Measurements from ENCODE around the gene TRAPPC5.

TRAPPC5 gene

GRCh38 chr19:7668842-7669241 lies 11.8 kb upstream of the TRAPPC5 start, which contains the start of gene RETN:
TSS of gene RETN (plus strand) at chr19:7669049. CDS start at chr19:7669327, 278 bp downstream.
- H3K4me1 ChIP-seq: no peaks in the 10 kb centered on the region
- no peaks in the 10 kb centered on the region for H3K9me3 ChIP-seq (ENCODE audit: control insufficient read depth, low read length)
- H2AFZ ChIP-seq: no peak within 1 kb of the TSS
- no peaks in the 10 kb centered on the region for H3K27me3 ChIP-seq (ENCODE audit: control insufficient read depth, insufficient read depth, low read length)
- H3K9ac ChIP-seq: no peak within 1 kb of the TSS
- H3K4me3 ChIP-seq (ENCODE audit: low read depth, low read length): no peak within 1 kb of the TSS
- no peaks in the 10 kb centered on the region for H3K36me3 ChIP-seq (ENCODE audit: control insufficient read depth, insufficient read depth, low read length)
- H3K4me2 ChIP-seq (ENCODE audit: low read length): no peak within 1 kb of the TSS
- TF ChIP-seq, protein P1, sequence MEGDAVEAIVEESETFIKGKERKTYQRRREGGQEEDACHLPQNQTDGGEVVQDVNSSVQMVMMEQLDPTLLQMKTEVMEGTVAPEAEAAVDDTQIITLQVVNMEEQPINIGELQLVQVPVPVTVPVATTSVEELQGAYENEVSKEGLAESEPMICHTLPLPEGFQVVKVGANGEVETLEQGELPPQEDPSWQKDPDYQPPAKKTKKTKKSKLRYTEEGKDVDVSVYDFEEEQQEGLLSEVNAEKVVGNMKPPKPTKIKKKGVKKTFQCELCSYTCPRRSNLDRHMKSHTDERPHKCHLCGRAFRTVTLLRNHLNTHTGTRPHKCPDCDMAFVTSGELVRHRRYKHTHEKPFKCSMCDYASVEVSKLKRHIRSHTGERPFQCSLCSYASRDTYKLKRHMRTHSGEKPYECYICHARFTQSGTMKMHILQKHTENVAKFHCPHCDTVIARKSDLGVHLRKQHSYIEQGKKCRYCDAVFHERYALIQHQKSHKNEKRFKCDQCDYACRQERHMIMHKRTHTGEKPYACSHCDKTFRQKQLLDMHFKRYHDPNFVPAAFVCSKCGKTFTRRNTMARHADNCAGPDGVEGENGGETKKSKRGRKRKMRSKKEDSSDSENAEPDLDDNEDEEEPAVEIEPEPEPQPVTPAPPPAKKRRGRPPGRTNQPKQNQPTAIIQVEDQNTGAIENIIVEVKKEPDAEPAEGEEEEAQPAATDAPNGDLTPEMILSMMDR (IDR thresholded peaks at IDR 0.05): no peak
- no peaks in the 10 kb centered on the region for H3K79me2 ChIP-seq
- H3K27ac ChIP-seq: no peak within 1 kb of the TSS

- H3K9ac ChIP-seq: no peak overlapping the region
- H3K79me2 ChIP-seq: no peaks in the 10 kb centered on the region
- H3K9me3 ChIP-seq (ENCODE audit: control insufficient read depth, low read length): no peaks in the 10 kb centered on the region
- H3K4me2 ChIP-seq (ENCODE audit: low read length): no peak overlapping the region
- no peaks in the 10 kb centered on the region for H3K36me3 ChIP-seq (ENCODE audit: control insufficient read depth, insufficient read depth, low read length)
- no peaks in the 10 kb centered on the region for H3K27me3 ChIP-seq (ENCODE audit: control insufficient read depth, insufficient read depth, low read length)
- H3K4me1 ChIP-seq: no peaks in the 10 kb centered on the region
- no peak overlapping the region for H3K4me3 ChIP-seq (ENCODE audit: low read depth, low read length)
- no peak overlapping the region for H2AFZ ChIP-seq
- TF ChIP-seq, protein P1 (IDR thresholded peaks at IDR 0.05): no peak
- no peak overlapping the region for H3K27ac ChIP-seq
Observed at GRCh38 chr19:7669641-7670040, 11.0 kb upstream of the TRAPPC5 start.

DNA sequence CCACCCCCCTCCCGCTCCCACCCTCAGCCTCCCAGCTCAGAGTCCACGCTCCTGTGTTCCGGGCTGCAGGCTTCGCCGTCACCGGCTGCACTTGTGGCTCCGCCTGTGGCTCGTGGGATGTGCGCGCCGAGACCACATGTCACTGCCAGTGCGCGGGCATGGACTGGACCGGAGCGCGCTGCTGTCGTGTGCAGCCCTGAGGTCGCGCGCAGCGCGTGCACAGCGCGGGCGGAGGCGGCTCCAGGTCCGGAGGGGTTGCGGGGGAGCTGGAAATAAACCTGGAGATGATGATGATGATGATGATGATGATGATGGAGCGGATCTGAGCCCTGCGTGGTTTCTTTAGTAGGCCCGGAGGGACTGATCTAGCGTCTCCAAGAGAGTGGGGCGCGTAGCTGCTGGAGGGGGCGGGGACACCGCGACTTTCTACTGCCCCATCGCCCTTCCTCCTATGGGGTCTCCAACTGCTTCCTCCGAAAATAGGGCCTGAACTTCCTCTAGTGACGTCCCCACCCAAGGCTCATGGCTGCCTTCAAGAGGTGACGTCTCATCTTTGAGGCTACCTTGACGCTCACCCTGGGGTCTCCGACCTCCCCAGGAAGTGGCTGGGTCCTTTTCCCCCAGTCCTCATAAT lies 10.4 kb upstream of the TRAPPC5 start:
- no peaks in the 10 kb centered on the region for H3K79me2 ChIP-seq
- no peak overlapping the region for H2AFZ ChIP-seq
- H3K36me3 ChIP-seq (ENCODE audit: control insufficient read depth, insufficient read depth, low read length): no peaks in the 10 kb centered on the region
- H3K9ac ChIP-seq: no peak overlapping the region
- H3K4me1 ChIP-seq: no peaks in the 10 kb centered on the region
- TF ChIP-seq, protein P1 (IDR thresholded peaks at IDR 0.05): no peak
- no peaks in the 10 kb centered on the region for H3K27me3 ChIP-seq (ENCODE audit: control insufficient read depth, insufficient read depth, low read length)
- H3K4me2 ChIP-seq (ENCODE audit: low read length): peak overlapping the region; percentile 53
- H3K9me3 ChIP-seq (ENCODE audit: control insufficient read depth, low read length): no peaks in the 10 kb centered on the region
- no peak overlapping the region for H3K4me3 ChIP-seq (ENCODE audit: low read depth, low read length)
- H3K27ac ChIP-seq: no peak overlapping the region

- Histone ChIP-seq H3K4me3 (ENCODE audit: low read depth, low read length) (no peak overlapping the region), H3K27ac (no peak overlapping the region), H3K4me1 (no peaks in the 10 kb centered on the region), H3K9me3 (ENCODE audit: control insufficient read depth, low read length) (no peaks in the 10 kb centered on the region), H3K4me2 (ENCODE audit: low read length) (no peak overlapping the region), H2AFZ (no peak overlapping the region), H3K36me3 (ENCODE audit: control insufficient read depth, insufficient read depth, low read length) (no peaks in the 10 kb centered on the region), H3K9ac (no peak overlapping the region), H3K79me2 (no peaks in the 10 kb centered on the region), H3K27me3 (ENCODE audit: control insufficient read depth, insufficient read depth, low read length) (no peaks in the 10 kb centered on the region)
- TF ChIP-seq, protein P1 (IDR thresholded peaks at IDR 0.05): no peak
Observed at GRCh38 chr19:7670790-7671189, 9.8 kb upstream of the TRAPPC5 start.

DNA sequence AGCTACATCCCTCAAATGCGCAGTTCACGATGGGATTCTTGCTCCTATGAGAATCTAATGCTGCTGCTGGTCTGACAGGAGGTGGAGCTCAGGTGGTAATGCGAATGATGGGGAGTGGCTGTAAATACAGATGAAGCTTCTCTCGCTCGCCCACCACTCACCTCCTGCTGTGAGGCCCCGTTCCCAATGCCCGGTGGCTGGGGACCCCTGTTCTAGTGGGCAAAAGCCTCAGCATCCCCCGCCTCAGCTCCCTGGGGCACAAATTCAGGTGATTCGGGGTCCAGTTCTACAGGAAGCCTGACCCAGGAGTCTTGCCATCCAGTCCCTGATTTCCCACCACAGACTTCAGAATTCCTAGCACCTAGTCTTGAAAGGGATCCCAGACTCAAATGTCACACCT lies 8.1 kb upstream of the TRAPPC5 start:
- Histone ChIP-seq H3K9ac (no peak overlapping the region), H3K9me3 (ENCODE audit: control insufficient read depth, low read length) (no peaks in the 10 kb centered on the region), H3K27me3 (ENCODE audit: control insufficient read depth, insufficient read depth, low read length) (peaks cover 3% of the 10 kb centered on the region), H3K4me2 (ENCODE audit: low read length) (no peak overlapping the region), H3K36me3 (ENCODE audit: control insufficient read depth, insufficient read depth, low read length) (no peaks in the 10 kb centered on the region), H2AFZ (no peak overlapping the region), H3K79me2 (no peaks in the 10 kb centered on the region), H3K4me1 (no peaks in the 10 kb centered on the region), H3K4me3 (ENCODE audit: low read depth, low read length) (no peak overlapping the region), H3K27ac (no peak overlapping the region)
- TF ChIP-seq, protein P1 (IDR thresholded peaks at IDR 0.05): no peak
